ENCODE data around the gene ODAD2. TPM values are rescaled to one million over a fixed set of nuclear protein-coding genes. Genes with fewer than 3 reads are reported as not detected.

The ODAD2 gene
- total RNA-seq, 1 experiment from 2014 or later: not detected

- TF ChIP-seq, protein P1, sequence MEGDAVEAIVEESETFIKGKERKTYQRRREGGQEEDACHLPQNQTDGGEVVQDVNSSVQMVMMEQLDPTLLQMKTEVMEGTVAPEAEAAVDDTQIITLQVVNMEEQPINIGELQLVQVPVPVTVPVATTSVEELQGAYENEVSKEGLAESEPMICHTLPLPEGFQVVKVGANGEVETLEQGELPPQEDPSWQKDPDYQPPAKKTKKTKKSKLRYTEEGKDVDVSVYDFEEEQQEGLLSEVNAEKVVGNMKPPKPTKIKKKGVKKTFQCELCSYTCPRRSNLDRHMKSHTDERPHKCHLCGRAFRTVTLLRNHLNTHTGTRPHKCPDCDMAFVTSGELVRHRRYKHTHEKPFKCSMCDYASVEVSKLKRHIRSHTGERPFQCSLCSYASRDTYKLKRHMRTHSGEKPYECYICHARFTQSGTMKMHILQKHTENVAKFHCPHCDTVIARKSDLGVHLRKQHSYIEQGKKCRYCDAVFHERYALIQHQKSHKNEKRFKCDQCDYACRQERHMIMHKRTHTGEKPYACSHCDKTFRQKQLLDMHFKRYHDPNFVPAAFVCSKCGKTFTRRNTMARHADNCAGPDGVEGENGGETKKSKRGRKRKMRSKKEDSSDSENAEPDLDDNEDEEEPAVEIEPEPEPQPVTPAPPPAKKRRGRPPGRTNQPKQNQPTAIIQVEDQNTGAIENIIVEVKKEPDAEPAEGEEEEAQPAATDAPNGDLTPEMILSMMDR (IDR thresholded peaks at IDR 0.05): no peak
- TF ChIP-seq, protein P2, sequence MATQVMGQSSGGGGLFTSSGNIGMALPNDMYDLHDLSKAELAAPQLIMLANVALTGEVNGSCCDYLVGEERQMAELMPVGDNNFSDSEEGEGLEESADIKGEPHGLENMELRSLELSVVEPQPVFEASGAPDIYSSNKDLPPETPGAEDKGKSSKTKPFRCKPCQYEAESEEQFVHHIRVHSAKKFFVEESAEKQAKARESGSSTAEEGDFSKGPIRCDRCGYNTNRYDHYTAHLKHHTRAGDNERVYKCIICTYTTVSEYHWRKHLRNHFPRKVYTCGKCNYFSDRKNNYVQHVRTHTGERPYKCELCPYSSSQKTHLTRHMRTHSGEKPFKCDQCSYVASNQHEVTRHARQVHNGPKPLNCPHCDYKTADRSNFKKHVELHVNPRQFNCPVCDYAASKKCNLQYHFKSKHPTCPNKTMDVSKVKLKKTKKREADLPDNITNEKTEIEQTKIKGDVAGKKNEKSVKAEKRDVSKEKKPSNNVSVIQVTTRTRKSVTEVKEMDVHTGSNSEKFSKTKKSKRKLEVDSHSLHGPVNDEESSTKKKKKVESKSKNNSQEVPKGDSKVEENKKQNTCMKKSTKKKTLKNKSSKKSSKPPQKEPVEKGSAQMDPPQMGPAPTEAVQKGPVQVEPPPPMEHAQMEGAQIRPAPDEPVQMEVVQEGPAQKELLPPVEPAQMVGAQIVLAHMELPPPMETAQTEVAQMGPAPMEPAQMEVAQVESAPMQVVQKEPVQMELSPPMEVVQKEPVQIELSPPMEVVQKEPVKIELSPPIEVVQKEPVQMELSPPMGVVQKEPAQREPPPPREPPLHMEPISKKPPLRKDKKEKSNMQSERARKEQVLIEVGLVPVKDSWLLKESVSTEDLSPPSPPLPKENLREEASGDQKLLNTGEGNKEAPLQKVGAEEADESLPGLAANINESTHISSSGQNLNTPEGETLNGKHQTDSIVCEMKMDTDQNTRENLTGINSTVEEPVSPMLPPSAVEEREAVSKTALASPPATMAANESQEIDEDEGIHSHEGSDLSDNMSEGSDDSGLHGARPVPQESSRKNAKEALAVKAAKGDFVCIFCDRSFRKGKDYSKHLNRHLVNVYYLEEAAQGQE (IDR thresholded peaks at IDR 0.05; ENCODE audit: insufficient read depth in 1 of 2, low read depth in 2 of 2, low read length in 1 of 2): no peak
- TF ChIP-seq POLR2AphosphoS5 (IDR thresholded peaks at IDR 0.05; ENCODE audit: low read depth, low read length) (no peak), TCF7L2 (IDR thresholded peaks at IDR 0.05; ENCODE audit: low read depth, low read length) (no peak), SIN3A (IDR thresholded peaks at IDR 0.05; ENCODE audit: borderline replicate concordance, insufficient read depth, low read depth, low read length) (no peak)
- intact Hi-C loops (cut with micrococcal nuclease; ENCODE audit: unreplicated experiment): no loop called here
- in situ Hi-C loops (cut with HindIII; ENCODE audit: low pct_unique_long_range_greater_than_20kb, low sequenced_read_pairs): no loop called here
- Histone ChIP-seq H3K9me3 (ENCODE audit: control insufficient read depth, insufficient read depth, low read depth, low read length) (no peaks in the 10 kb centered on the region), H3K36me3 (ENCODE audit: control insufficient read depth, insufficient read depth, low read length) (no peaks in the 10 kb centered on the region), H3K27ac (ENCODE audit: low read length) (no peak overlapping the region), H3K27me3 (ENCODE audit: control insufficient read depth, insufficient read depth, low read length) (no peaks in the 10 kb centered on the region), H3K4me3 (ENCODE audit: low read depth in 2 of 2, low read length in 2 of 2) (no peak overlapping the region), H3K4me1 (ENCODE audit: control insufficient read depth, insufficient read depth, low read length) (no peaks in the 10 kb centered on the region)
- no TSS peak for BruUV-seq (replicated peaks)
- ATAC-seq: no peak
- ChIA-PET CTCF (no interaction called here), POLR2A (interaction anchor here (0.6 kb wide), 2 partner anchors 8 to 299 kb away, joined by 10 read pairs; no protein-coding TSS in a partner anchor)
- no peak for DNase-seq (ENCODE audit: low read depth, low spot score)
These were observed 178.2 kb downstream of the ODAD2 start for GRCh38 chr10:27820637-27821036.

- intact Hi-C loops (cut with micrococcal nuclease; ENCODE audit: unreplicated experiment): no loop called here
- TF ChIP-seq, protein P1 (IDR thresholded peaks at IDR 0.05): no peak
- TF ChIP-seq TCF7L2 (IDR thresholded peaks at IDR 0.05; ENCODE audit: low read depth, low read length): no peak
- TF ChIP-seq SIN3A (IDR thresholded peaks at IDR 0.05; ENCODE audit: borderline replicate concordance, insufficient read depth, low read depth, low read length): no peak
- TF ChIP-seq POLR2AphosphoS5 (IDR thresholded peaks at IDR 0.05; ENCODE audit: low read depth, low read length): no peak
- TF ChIP-seq, protein P2 (IDR thresholded peaks at IDR 0.05; ENCODE audit: insufficient read depth in 1 of 2, low read depth in 2 of 2, low read length in 1 of 2): no peak
- Histone ChIP-seq H3K27me3 (ENCODE audit: control insufficient read depth, insufficient read depth, low read length) (no peaks in the 10 kb centered on the region), H3K9me3 (ENCODE audit: control insufficient read depth, insufficient read depth, low read depth, low read length) (no peaks in the 10 kb centered on the region), H3K36me3 (ENCODE audit: control insufficient read depth, insufficient read depth, low read length) (no peaks in the 10 kb centered on the region), H3K27ac (ENCODE audit: low read length) (no peak overlapping the region), H3K4me3 (ENCODE audit: low read depth in 2 of 2, low read length in 2 of 2) (no peak overlapping the region), H3K4me1 (ENCODE audit: control insufficient read depth, insufficient read depth, low read length) (no peaks in the 10 kb centered on the region)
- BruUV-seq (replicated peaks): no TSS peak
- DNase-seq (ENCODE audit: low read depth, low spot score) (no peak), ATAC-seq (no peak)
- in situ Hi-C loops (cut with HindIII; ENCODE audit: low pct_unique_long_range_greater_than_20kb, low sequenced_read_pairs): no loop called here
- ChIA-PET POLR2A (interaction anchor here (0.6 kb wide), 2 partner anchors 9 to 299 kb away, joined by 10 read pairs; no protein-coding TSS in a partner anchor), CTCF (no interaction called here)
These were observed 178.9 kb downstream of the ODAD2 start for GRCh38 chr10:27819781-27820531.
